Mucosa of gallbladder (tissue), 1 donor: ENCODE results near the gene DEFB116. TPM values are rescaled to one million over a fixed set of nuclear protein-coding genes. Genes with fewer than 3 reads are reported as not detected.
"Not testable (repeated sequence)": the region's sequence is repeated elsewhere in the genome, so short reads cannot be mapped to it uniquely, and the experiment has no call there.

Experiments used
- DNase-seq: peaks from one replicate; pipeline ENCODE4 v3.0.0-alpha.2; 2020; ENCODE audit warnings: low spot score
- total RNA-seq: library from RNA; stranded (reverse); gene quantifications from one replicate; pipeline ENCODE4 v1.2.1, GENCODE V29; 2021
- donor health status: DM: no; HTN: no; CAD: no.

The DEFB116 gene, protein sequence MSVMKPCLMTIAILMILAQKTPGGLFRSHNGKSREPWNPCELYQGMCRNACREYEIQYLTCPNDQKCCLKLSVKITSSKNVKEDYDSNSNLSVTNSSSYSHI
- not detected for total RNA-seq

DNA sequence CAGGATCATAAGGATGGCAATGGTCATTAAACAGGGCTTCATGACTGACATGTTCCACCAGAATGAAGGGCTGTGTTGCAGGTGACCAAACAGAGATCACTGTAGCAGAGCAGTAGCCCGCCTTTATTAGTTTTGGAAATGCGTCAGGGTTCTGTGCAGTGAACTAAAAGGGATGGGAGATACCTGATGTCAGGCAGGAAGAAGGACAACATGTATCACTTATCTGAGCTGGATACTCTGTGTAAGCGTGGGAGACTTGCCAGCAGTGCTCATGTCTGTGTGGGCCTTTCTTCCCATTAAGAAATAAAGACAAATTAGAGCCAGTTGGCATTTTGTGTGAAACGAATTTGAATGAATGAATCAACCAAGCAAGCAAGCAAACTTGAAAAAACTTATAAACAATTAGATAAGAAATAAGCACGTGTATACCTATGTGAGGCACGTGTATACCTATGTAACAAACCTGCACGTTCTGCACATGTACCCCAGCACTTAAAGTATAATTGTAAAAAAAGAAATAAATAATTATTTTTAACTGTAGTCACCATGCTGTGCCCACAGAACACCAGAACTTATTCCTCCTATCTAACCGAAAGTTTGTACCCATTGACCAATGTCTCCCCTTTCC is at the start of gene DEFB116:
DEFB116 (minus strand) TSS at position 51 of the 628 bp plus-strand sequence; CDS start at position 51, 0 bp downstream.
- DNase-seq: no peak

DNA sequence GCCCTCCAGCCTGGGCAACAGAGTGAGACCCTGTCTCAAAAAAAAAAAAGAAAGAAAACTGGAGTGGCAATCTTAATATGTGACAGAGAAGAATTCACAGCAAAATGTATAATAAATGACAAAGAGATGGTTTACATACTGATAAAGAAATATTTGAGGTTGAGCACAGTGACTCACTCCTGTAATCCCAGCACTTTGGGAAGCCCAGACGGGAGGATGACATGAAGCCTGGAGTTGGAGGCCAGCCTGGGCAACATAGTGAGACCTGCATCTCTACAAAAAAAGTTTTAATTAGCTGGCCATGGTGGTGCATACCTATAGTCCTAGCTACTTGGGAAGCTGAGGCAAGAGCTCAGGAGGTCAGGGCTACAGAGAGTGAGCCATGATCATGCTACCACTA is 47.6 kb upstream of the DEFB116 start:
- no peak for DNase-seq

DNA sequence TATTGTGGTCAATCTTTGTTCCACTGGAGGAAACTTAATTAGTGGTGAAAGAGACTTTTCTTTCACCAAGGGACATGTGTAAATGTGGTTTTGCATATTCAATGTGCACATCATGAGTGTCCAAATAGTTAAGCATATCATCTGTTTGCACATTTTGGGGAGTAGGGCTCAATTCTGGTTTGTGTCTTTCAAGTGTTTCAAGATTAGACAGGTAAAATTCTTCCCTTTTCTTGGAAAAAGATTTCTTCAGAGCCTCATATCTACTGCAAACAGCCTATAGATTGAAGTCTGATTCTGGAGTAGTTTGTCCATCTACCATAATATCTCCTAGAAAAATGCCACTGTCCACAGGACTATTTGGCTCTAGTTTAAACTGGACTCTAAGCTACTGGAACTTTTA is 33.1 kb upstream of the DEFB116 start:
- DNase-seq: no peak

DNA sequence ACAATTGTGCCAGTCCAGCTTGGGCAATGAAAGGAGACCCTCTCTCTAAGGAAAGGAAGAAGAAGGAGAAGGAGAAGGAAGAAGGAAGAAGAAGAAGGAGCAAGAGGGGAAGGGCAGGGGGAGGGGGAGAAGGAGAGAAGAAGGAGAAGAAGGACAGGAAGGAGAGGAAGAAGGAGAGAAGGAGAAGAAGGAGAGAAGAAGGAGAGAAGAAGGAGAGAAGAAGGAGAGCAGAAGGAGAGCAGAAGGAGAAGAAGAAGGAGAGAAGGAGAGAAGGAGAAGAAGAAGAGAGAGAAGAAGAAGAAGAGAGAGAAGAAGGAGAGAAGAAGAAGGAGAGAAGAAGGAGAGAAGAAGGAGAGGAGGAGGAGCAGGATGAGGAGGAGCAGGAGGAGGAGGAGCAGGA is 22.5 kb upstream of the DEFB116 start:
- DNase-seq: no peak

DNA sequence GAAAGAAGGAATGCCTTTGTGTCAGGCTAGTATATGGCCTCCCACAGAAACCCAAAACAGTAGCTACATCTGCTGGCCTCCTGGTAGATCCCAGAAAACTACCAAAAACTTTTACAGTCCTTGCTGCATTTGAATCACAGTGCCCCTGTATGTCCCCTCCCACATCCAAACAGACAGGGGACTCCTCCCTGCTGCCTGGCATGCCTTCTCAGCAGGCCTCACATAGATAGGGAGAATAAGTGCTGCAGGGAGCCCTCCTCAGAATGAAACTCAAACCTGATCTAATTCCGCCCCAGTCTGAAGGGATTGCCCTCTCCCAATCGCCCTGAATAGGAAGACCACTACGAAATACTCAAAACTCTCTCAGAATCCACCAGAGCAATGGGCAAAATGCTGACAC is 14.1 kb upstream of the DEFB116 start:
- DNase-seq: no peak

DNA sequence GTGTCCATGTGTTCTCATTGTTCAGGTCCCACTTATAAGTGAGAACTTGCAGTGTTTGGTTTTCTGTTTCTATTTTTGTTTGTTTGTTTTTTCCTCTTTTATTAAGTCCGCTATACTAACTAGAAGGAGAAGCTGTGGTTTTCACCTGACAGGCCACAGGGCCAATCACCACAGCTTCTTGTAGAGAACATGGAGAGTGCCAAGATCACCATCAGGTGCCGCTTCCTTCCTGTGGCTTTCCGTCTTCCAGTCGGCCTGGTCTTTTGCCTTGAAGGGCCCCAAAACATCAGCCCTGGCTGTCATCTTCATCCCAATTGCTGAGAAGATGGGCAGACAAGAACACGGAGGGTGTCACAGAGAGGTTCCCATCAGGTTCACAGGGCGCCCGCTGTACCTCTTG is 23.4 kb downstream of the DEFB116 start:
- DNase-seq: not testable (repeated sequence)

DNA sequence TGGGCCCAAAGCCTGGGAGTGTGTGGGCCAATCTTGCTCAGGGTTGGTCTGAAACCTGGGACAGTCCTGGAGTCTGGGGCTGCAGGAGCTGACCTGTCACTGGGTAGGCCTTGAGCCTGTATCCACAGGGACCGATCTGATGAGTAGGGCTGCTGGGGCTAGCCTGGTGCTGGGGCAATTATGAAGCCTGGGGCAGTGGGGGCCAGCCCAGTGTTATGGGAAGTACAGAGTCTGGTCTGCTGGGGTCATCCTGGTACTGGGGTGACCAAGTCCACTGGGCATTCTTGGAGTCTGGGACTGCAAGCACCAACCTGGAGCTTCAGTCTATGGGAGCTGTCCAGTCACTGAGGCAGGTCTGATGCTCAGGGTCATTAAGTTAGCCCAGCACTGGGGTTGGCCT is 30.2 kb downstream of the DEFB116 start:
- no peak for DNase-seq

DNA sequence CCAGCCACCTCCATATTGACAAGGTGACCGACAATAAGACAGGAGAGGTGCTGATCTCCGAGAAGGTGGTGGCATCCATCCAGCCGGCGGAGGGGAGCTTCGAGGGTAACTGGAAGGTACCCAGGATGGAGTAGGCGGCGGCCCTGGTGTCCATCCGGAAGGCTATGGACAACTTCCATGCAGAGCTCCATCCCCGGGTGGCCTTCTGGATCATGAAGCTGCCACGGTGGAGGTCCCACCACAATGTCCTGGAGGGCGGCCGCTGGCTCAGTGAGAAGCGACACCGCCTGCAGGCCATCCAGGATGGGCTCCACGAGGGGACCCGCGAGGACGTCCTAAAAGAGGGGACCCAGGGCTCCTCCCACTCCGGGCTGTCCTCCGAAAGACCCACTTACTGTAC is 33.9 kb downstream of the DEFB116 start:
- DNase-seq: no peak

DNA sequence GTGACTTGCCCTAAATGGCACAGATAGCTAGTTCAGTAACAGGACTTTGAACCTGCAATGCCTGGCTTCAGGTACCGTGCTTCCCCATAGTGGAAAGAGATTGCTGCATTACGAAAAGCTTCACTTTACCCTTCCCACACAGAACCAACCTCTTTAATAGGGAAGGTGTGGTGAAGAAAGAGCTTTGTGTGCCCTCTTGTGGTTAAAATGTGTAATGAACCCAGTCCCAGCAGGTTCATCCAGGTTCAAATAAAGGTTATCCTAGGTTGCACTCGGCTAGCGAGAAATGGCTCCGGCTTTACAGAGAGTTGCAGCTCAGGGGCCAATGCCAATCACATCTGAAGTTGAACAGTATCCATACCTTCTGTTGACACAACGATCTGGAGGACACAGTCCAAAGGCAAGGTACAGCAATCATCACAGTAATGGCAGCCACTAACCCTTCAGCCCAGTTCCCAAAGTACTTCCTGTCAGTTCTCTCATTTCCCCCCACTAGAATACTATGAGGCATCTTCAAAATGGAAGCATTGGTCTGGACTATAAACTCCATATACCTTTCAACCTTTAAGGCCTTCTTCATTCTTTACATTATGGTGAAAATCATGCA is 48.0 kb downstream of the DEFB116 start:
- DNase-seq: no peak

DNA sequence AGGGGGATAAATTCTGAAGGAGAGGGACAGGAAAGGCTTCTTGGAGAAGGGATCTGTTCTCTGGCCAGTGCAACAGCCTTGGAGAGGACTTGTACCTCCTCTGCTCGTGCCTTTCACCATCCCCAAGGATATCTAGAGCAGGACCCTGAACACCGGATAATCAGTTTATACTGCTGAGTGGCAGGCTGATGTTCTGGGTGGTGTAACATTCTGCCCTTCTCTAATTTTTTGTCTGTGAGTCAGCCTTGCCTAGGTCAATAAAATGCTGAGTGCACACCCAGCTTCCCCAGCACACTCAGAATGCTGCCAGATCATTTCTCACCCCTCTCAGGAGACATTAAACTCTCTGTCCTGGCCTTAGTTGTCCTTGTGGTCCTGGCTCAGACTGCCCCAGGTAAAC is 51.0 kb downstream of the DEFB116 start, which contains the start of gene DEFB115:
DEFB115 (plus strand) TSS at position 301 of the 400 bp plus-strand sequence; CDS start at position 301, 0 bp downstream.
- DNase-seq: no peak

DNA sequence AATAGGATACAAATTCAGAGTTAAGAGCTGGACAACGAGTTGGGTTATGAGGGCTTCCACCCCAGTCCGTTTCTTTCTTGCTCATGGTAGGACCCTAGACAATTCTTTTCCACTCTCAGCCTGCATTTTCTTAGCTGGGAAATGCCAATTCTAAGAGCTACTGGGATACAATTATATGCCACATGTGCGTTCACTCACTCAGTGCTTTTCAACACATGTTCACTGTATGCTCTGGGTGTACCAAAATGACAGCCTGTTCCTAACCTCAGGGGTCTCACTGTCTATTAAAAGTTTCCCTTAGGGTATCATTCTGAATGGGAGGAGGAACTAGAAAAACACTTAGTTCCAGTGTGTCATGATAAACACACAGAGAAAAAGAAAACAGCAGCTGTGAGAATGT is 51.4 kb downstream of the DEFB116 start:
- no peak for DNase-seq

Other genes with a start within 250 kb of the DEFB116 start
- gene DEFB115, start 50.9 kb downstream of the DEFB116 start, total RNA-seq: not detected
- not detected for gene DEFB118, start 60.0 kb upstream of the DEFB116 start, total RNA-seq
- gene DEFB119, start 82.0 kb upstream of the DEFB116 start, total RNA-seq: not detected
- gene DEFB121, start 97.6 kb upstream of the DEFB116 start, total RNA-seq: not detected
- not detected for gene DEFB123, start 132.0 kb upstream of the DEFB116 start, total RNA-seq
- gene DEFB124, start 166.5 kb upstream of the DEFB116 start, total RNA-seq: 0.81 TPM
- gene REM1, start 166.7 kb upstream of the DEFB116 start, total RNA-seq: 2.3 TPM
- 204 TPM for gene HM13, start 205.9 kb upstream of the DEFB116 start, total RNA-seq